GM21786 (cell line): ENCODE data around the gene TSPAN5.

ENCODE experiments used
- ATAC-seq: cut with Tn5 transposase; IDR thresholded peaks from one replicate; pipeline ENCODE4 v1.9.1; 2021; ENCODE audit not compliant: unreplicated experiment

The TSPAN5 gene

GRCh38 chr4:98522062-98522461 is 136.3 kb downstream of the TSPAN5 start:
- ATAC-seq = no peak

- ATAC-seq = no peak
These were observed 136.9 kb downstream of the TSPAN5 start for GRCh38 chr4:98521486-98521885.

DNA sequence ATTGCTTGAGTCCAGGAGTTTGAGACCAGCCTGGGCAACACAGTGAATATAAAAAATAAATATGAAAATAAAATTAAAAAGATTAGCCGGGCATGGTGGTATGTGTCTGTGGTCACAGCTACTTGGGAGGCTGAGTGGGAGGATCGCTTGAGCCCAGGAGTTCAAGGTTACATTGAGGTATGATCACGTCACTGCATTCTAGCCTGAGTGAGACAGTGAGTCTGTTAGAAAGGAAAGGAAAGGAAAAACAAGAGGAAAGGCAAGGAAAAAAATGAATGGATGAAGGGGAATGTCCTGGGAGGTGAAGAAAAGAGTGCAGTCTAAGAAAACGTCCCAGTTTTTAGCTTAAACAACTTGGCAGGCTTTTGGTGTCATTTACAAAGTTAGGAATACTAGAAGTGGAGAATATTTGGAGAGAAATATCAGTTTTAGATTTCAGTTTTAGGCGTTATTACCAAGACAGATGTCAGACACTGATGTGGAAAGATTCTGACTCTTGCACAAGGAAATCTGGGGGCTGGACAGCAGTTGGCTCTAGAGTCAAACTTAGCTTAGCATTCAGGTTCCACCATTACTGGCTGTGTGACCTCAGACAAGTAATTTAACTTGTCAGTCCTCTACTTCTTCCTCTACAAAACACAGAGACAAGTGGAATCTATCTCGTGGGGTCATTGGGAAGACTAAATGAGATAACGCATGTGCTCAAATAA is 139.0 kb downstream of the TSPAN5 start:
- no peak for ATAC-seq

GRCh38 chr4:98518559-98519267 is 139.7 kb downstream of the TSPAN5 start:
- peak; percentile 97 for ATAC-seq

DNA sequence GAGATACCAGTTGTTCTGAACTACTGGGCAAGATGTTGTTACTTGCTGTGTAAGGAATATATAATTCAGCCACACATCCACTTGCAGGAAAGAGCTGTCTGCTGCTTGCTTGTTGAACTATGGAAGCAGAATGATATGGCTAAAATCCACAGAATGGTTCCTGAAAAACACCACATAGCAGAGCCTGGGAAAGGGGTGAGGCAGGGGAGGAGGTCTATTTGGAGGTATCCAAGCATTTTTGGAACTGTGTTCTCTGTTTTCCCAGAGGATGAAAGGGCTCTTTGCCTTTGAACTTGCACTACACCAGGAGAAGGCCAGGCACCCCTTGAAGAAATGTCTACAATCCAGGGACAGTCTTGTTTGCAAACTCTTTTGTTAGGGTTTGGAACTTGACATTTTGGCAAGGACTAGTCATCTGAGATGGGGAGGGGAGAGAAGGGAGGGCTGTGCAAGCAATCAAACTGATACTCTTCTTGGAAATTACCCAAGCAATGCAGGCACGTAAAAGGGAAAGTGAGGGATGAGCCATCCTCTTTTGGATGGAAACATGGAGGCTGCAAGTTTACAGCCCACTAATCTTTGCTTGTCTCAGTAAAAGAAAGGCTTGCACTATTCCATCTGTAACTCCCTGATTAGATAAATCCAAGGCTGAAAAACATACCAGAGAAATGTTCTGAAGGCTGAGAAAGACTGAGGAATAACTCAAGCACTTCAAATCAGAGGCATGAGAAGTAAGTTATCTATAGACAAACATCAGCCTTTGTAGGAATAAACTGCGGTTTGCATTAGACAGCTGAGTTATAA is 141.0 kb downstream of the TSPAN5 start:
- no peak for ATAC-seq

DNA sequence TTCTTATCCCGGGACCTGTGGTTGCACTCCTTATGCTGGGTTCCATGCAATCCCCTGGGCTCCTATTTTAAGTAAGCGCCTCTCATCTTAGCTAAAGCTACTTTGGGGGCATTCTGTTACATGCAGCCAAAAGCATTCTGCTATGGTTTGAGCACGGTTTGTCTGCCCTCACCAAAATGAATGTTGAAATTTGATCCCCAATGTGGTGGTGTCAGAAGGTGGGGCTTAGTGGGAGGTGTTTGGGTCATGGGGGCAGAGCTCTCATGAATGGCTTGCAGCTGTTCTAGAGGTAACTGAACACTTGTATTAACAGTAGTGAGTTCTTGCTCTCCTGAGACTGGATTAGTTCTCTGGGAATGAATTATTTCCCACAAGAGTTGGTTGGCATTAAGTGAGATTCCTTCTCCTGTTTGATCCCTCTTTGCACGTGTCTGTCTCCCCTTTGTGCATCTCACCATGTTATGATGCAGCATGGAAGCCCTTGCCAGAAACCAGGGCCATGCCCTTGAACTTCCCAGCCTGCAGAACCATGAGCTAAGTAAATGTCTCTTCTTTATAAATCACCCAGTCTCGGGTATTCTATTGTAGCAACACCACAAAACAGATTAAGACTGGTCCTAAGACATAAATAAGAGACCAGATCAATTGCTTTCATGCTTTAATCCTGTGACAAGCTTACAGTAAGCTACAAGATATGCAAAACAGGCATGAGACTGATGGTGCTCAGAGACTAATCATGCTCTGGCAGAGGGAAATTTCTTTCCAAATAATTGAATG is 141.8 kb downstream of the TSPAN5 start:
- no peak for ATAC-seq

DNA sequence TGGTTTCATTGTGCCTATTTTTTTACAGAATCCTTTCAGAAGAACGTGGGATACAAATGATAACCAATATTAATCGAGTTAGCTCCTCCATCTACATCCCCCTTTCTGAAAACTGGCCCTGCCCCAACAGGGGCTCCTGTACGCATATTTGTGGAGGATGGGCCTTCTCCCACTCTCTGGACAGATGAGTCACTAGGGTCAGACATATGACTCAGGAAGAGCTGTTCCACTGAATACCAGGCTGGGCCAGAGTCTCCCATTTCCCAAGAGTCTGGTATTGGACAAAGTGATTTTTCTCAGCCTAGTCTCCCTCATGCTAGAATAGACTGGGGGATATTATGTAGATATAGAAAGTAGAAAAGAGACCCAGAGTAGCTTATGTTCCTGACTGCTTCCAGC is 142.4 kb downstream of the TSPAN5 start:
- no peak for ATAC-seq

- no peak for ATAC-seq
These were observed 143.0 kb downstream of the TSPAN5 start for GRCh38 chr4:98515470-98515809.

GRCh38 chr4:98514741-98515469 is 143.5 kb downstream of the TSPAN5 start:
- ATAC-seq = no peak

GRCh38 chr4:98512918-98513317 is 145.5 kb downstream of the TSPAN5 start:
- no peak for ATAC-seq

- no peak for ATAC-seq
These were observed 147.5 kb downstream of the TSPAN5 start for GRCh38 chr4:98510757-98511517.

DNA sequence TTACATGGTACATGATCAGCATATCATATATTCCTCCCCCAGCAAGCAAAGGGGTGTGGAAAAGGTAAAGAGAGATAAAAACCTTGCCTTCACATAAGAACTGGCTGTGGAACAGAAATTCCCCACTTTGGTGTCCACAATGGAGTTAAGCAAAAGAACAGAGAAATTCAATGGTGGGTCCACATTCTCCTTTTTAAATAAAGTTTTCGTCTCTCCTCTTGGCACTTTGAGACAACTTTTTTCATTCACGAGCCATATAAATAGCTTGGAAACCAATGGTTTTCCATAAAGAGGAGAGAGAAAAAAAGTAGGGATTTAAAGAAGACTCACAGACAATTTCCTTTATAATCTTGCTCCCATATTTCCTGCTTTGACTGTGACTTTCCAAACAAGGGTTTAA is 148.1 kb downstream of the TSPAN5 start:
- no peak for ATAC-seq

GRCh38 chr4:98509721-98510120 is 148.7 kb downstream of the TSPAN5 start:
- ATAC-seq = no peak

DNA sequence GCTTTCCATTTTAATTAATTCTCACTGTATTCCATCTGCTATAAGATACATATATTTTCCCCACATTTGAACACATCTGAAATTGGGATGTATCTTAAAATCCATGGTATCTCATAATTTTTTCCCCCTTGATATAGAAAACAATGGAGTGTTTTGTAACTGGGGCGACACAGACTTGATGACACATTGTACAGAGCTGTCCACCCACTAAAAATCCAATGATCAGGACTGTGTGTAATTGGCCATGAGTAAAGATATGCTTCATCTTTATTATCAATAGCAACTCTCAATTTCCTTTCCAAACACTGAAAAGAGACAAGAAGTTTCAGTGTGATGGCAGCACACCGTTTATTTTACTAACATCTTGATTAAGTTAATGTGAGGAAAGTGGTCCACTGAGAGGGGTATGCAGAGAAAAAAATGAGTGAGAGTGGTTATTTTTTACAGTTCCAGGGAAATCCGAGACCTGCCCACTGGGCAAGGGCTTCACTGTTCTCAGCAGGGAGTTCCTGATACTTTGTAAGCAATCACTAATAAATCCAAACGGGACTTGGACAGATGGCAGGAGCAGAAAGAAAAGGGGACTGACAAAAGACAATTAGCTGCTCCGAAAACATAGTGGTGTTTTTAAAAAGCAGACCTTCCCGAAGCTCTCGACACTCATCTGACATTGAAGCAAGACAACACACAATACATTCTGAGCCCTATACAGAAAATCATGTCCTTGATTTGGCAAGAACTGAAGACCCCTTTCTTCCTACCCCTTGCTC is 149.4 kb downstream of the TSPAN5 start:
- ATAC-seq = no peak

DNA sequence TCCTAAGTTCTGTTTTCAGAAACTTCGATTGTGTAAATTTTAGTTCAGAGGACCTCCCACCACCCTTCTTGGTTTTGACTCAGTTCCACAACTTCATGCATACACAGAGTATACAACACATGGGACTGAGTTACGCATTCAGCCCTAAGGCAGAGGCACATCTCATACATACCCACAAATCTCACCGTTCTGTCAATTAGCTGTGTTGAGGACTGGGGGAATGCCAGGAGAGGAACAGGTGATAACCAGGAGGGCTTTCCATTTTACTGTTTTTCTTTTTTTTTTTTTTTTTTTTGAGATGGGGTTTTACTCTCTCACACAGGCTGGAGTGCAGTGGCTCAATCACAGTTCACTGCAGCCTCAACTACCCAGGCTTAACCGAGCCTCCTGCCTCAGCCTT is 150.2 kb downstream of the TSPAN5 start:
- no peak for ATAC-seq

- no peak for ATAC-seq
These were observed 151.1 kb downstream of the TSPAN5 start for GRCh38 chr4:98507299-98507698.

DNA sequence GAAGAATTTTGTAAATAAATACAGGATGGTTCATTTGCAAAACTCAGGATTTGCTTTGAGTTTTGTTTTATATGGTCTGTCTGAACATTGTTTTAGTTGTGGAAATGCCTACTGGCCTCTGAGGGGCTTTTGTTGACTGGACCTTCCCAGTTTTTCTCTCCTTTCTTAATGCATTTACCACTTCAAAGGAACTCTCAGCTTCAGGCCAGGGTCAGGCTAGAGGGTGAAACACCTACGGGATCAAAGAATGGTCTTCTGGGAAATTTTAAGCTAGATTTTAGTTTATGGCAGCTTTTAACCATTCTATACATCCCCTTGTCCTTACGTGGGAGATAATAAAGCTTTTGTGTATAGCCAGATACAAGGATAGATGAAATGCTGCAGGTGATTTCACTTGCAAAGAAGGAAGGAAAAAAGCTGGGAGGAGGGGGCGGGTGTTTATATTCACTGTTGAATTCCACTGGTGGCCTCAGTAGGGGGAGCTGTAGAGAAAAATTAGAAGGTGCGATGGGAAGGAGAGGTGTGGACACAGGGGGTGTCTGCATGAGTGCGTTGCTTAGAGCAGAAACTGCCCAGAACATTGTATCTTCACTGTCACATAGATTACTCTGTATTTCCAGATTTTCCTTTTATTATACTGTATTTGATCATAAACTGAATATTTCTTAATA is 151.8 kb downstream of the TSPAN5 start:
- no peak for ATAC-seq

GRCh38 chr4:98505992-98506391 is 152.4 kb downstream of the TSPAN5 start:
- no peak for ATAC-seq

- no peak for ATAC-seq
These were observed 154.3 kb downstream of the TSPAN5 start for GRCh38 chr4:98504091-98504490.
